Stimulated activated CD4-positive, alpha-beta T cell treated with anti-CD3 and anti-CD28 coated beads, TNF-alpha, amount 100 ng/mL, for 1 hour (primary cell): ENCODE results near the gene CDC42BPG.

Experiments
- DNase-seq, 3 donors: peaks; one replicate each; pipeline ENCODE4 v3.0.0-alpha.2; 2020; ENCODE audit warnings: low read depth in 3 of 3, low spot score in 1 of 3

CDC42BPG gene, protein sequence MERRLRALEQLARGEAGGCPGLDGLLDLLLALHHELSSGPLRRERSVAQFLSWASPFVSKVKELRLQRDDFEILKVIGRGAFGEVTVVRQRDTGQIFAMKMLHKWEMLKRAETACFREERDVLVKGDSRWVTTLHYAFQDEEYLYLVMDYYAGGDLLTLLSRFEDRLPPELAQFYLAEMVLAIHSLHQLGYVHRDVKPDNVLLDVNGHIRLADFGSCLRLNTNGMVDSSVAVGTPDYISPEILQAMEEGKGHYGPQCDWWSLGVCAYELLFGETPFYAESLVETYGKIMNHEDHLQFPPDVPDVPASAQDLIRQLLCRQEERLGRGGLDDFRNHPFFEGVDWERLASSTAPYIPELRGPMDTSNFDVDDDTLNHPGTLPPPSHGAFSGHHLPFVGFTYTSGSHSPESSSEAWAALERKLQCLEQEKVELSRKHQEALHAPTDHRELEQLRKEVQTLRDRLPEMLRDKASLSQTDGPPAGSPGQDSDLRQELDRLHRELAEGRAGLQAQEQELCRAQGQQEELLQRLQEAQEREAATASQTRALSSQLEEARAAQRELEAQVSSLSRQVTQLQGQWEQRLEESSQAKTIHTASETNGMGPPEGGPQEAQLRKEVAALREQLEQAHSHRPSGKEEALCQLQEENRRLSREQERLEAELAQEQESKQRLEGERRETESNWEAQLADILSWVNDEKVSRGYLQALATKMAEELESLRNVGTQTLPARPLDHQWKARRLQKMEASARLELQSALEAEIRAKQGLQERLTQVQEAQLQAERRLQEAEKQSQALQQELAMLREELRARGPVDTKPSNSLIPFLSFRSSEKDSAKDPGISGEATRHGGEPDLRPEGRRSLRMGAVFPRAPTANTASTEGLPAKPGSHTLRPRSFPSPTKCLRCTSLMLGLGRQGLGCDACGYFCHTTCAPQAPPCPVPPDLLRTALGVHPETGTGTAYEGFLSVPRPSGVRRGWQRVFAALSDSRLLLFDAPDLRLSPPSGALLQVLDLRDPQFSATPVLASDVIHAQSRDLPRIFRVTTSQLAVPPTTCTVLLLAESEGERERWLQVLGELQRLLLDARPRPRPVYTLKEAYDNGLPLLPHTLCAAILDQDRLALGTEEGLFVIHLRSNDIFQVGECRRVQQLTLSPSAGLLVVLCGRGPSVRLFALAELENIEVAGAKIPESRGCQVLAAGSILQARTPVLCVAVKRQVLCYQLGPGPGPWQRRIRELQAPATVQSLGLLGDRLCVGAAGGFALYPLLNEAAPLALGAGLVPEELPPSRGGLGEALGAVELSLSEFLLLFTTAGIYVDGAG (N-terminal part only)

DNA sequence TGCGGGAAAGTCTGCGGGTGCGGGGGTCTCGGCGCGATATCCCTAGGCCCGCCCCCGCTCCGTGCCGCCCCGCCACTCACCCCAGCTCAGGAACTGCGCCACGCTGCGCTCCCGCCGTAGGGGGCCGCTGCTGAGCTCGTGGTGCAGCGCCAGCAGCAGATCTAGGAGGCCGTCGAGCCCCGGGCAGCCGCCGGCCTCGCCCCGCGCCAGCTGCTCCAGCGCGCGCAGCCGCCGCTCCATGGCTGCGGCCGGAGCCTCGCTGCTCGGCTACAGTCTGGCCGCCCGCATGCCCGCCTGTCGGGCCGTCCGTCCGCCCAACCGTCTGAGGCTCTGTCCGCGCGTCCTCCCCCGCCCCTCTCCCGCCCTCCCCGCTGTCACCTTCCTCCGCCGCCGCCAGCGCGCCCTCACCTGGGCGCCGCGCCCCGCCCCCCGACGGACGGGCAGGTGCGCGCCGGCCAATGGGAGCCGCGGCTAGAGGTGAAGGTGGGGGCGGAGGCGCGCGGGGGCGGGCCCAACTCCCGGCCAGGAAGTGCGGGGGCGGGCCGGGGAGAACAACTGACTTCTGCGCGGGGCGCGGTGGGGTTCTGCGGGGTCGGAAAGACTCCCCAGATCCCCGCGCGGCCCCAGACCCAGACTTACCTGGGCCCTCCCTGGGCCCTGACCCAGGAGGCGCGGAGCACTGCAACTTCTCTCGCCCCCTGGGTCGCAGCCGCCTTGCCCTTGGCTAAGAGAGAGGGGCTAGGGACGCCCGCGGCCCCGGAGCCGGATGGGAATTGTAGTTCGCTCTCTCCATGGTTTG, at the start of gene CDC42BPG:
Gene CDC42BPG (minus strand): TSS at position 324 of the 799 bp plus-strand sequence. CDS start 84 bp downstream, at position 240.
- DNase-seq = peak in 1 of 3 donors; percentile 57

GRCh38 chr11:64893194-64894069, 49.0 kb upstream of the CDC42BPG start:
- no peak for DNase-seq

DNA sequence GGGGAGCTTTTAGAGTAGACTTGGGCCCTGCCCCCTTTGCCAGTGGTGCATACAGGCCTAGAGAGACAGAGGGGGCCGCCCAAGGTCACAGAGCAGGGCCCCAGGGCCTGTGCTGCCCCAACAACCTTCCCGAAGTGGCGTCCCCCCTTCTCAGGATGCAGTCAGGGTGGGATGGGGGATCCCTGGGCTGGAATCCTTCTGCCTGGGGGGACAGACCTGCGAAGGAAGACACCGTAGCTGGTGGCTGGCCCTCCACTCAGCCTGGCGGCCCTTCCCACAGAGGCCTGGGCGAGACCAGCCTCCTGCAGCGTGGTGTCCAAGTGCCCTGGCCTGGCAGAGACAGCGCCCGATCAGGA, 48.4 kb upstream of the CDC42BPG start:
- DNase-seq = no peak

- DNase-seq = no peak
Observed at GRCh38 chr11:64892411-64892831, 48.0 kb upstream of the CDC42BPG start.

GRCh38 chr11:64891880-64892279, 47.4 kb upstream of the CDC42BPG start:
- no peak for DNase-seq

- no peak for DNase-seq
Observed at GRCh38 chr11:64891215-64891848, 46.9 kb upstream of the CDC42BPG start.

DNA sequence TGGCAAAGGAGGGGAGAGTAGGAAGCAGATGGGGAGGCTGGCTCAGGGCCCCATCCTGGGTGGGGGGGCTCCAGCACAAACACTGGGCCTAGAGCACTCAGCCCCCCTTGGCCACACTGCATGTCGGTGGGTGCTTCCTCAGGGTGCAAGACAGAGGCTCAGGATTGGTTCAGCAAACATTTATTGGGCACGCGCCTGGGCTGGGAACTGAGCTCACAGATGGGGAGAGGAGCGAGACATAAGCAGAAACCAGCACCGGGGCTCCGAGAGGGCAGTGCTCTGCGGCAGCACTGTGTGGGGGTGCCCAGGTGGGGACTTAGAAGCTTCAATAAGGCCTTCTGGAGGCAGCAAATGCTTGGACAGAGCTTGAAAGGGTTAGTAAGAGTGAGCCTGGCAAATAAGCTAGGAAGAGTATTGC, 46.1 kb upstream of the CDC42BPG start:
- no peak for DNase-seq

GRCh38 chr11:64888729-64889511, 44.5 kb upstream of the CDC42BPG start:
- no peak for DNase-seq

DNA sequence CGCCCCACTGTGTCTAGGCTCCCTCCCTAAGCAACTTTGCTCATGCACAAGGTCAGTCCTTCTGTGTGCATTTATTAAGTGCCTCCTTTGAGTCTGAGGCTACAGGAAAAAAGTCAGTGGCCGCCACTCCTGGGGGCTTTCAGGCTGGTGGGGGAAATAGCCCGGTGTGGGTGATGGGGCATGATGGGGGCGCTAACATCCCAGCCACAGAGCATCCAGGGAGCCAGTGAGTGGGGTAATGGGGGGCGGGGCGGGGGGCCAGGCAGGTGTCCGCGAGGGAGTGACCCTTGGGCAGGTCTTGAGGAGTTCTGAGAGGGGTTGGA, 43.9 kb upstream of the CDC42BPG start:
- no peak for DNase-seq

- peak; percentile 67 to 88 (median 77) for DNase-seq
Observed at GRCh38 chr11:64887757-64888405, 43.4 kb upstream of the CDC42BPG start.

- no peak for DNase-seq
Observed at GRCh38 chr11:64887234-64887756, 42.8 kb upstream of the CDC42BPG start.

- DNase-seq = no peak
Observed at GRCh38 chr11:64885367-64886286, 41.2 kb upstream of the CDC42BPG start.

GRCh38 chr11:64884019-64884418, 39.6 kb upstream of the CDC42BPG start:
- no peak for DNase-seq

DNA sequence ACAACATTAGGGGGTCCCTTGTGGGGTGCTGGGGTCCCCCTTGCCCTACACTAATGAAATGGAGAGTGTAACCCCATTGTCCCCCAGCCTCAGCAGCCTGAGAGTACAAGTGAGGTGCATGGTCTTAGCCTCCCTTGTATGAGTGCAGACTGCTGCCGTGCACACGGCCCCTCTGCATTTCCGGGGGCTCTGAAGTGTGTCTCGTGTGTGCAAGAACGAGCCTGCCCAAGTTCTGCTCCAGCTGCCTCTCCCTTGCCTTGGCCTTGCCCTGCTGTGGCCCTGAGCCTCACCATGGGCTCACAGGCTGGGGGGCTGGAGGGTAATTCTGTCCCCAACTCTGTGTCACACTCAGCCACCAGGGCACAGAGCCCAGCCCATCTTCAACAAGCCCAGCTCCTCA, 39.1 kb upstream of the CDC42BPG start:
- DNase-seq = no peak

GRCh38 chr11:64882243-64882642, 37.8 kb upstream of the CDC42BPG start:
- DNase-seq = no peak

DNA sequence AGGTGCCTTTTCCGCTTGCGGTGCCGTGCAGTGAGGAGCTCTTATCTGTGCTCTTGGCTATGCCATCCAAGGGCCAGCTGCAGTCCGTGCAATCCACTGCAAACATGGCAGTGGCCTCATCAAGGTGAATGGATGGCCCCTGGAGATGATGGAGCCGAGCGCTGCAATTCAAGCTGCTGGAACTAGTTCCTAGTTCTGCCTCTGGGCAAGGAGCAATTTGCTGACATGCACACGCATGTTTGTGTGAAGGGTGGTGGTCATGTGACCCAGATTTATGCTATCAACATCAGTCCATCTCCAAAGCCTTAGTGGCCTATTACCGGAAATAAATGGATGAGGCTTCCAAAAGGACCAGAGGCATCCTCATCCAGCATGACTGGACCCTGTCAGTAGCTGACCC, 37.0 kb upstream of the CDC42BPG start:
- no peak for DNase-seq
